Measurements from ENCODE around the gene VARS2. TPM values are rescaled to one million over a fixed set of nuclear protein-coding genes. Genes with fewer than 3 reads are reported as not detected.

The VARS2 gene
- total and polyA plus RNA-seq, 2 donors (not counting 1 experiment from before 2014, with no cell fraction given) = 27.1 to 41.6 TPM

GRCh38 chr6:30970946-30971345, 56.9 kb downstream of the VARS2 start:
- H3K4me2 ChIP-seq (replicated peaks; ENCODE audit: low read depth, low read length, poor library complexity, severe bottlenecking) = no peak overlapping the region
- H3K4me1 ChIP-seq (ENCODE audit: control insufficient read depth in 2 of 2, insufficient read depth in 2 of 2, low read length in 2 of 2) = no peaks in the 10 kb centered on the region
- no peak overlapping the region for H3K4me3 ChIP-seq (ENCODE audit: control extremely low read depth in 1 of 5, extremely low read depth in 1 of 5, insufficient read depth in 1 of 5, low read depth in 2 of 5, low read length in 4 of 5)
- peaks cover 0 to 10% (median 5%) of the 10 kb centered on the region in 4 experiments for H3K27me3 ChIP-seq (replicated peaks in 1 of 4; ENCODE audit: control extremely low read depth in 1 of 4, control insufficient read depth in 3 of 4, insufficient read depth in 4 of 4, low read length in 3 of 4)
- ChIA-PET POLR2A (no interaction called here), CTCF (no interaction called here)
- no peak overlapping the region for H3K9ac ChIP-seq (ENCODE audit: low read length)
- ATAC-seq (ENCODE audit: low read depth) (no peak), DNase-seq (no peak)
- H3K9me3 ChIP-seq (ENCODE audit: control extremely low read depth in 1 of 3, control insufficient read depth in 2 of 3, insufficient read depth in 1 of 3, low read length in 2 of 3) = peaks cover 0 to under 1% (median 0%) of the 10 kb centered on the region in 3 donors
- no peak overlapping the region for H2AFZ ChIP-seq (ENCODE audit: insufficient read depth, low read depth, low read length, poor library complexity, severe bottlenecking)
- Mint-ChIP-seq H3K4me1 (peaks cover 5% of the 10 kb centered on the region), H3K27me3 (peaks cover 32% of the 10 kb centered on the region), H3K27ac (no peak overlapping the region), H3K9me3 (ENCODE audit: insufficient read depth) (no peaks in the 10 kb centered on the region), H3K4me3 (no peak overlapping the region)
- no peaks in the 10 kb centered on the region for H4K20me1 ChIP-seq (ENCODE audit: control insufficient read depth, insufficient read depth, low read length, poor library complexity, severe bottlenecking)
- no peak for TF ChIP-seq EZH2 (IDR thresholded peaks at IDR 0.05; ENCODE audit: borderline replicate concordance, insufficient read depth, low read depth, low read length, poor library complexity, severe bottlenecking)
- TF ChIP-seq, protein P1, sequence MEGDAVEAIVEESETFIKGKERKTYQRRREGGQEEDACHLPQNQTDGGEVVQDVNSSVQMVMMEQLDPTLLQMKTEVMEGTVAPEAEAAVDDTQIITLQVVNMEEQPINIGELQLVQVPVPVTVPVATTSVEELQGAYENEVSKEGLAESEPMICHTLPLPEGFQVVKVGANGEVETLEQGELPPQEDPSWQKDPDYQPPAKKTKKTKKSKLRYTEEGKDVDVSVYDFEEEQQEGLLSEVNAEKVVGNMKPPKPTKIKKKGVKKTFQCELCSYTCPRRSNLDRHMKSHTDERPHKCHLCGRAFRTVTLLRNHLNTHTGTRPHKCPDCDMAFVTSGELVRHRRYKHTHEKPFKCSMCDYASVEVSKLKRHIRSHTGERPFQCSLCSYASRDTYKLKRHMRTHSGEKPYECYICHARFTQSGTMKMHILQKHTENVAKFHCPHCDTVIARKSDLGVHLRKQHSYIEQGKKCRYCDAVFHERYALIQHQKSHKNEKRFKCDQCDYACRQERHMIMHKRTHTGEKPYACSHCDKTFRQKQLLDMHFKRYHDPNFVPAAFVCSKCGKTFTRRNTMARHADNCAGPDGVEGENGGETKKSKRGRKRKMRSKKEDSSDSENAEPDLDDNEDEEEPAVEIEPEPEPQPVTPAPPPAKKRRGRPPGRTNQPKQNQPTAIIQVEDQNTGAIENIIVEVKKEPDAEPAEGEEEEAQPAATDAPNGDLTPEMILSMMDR (IDR thresholded peaks at IDR 0.05) = no peak
- H3K79me2 ChIP-seq (ENCODE audit: control insufficient read depth, insufficient read depth, low read length) = no peaks in the 10 kb centered on the region
- intact Hi-C loops (cut with micrococcal nuclease) = no loop called here
- 93% methylated on average over 3 of the region's 5 CpGs for WGBS (ENCODE audit: insufficient coverage)
- no peaks in the 10 kb centered on the region for H3K36me3 ChIP-seq (replicated peaks in 1 of 2; ENCODE audit: control extremely low read depth in 1 of 2, control insufficient read depth in 1 of 2, extremely low read depth in 1 of 2, insufficient read depth in 2 of 2, low read length in 1 of 2)
- no peak overlapping the region for H3K27ac ChIP-seq (ENCODE audit: low read length in 2 of 2)

DNA sequence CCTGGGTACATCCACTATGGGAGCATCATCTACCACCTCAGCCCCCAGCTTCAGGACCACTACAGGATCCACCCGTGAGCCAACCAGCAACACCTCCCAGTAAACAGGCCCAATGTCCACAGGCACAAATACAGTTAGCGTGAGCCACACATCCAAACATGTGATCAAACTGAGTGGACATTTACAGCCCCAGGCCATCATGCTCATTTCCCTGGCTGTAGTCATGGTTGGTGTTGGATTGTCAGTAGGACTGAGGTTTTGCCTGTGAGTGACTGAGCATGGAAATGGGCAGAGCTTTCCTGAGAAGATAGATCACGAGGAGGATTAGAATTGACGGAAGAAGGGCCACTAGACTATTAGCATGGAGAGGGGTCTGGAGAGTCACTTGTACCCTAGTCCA, 58.8 kb downstream of the VARS2 start:
- H3K4me1 ChIP-seq (ENCODE audit: control insufficient read depth in 2 of 2, insufficient read depth in 2 of 2, low read length in 2 of 2) = no peaks in the 10 kb centered on the region
- H3K4me2 ChIP-seq (replicated peaks; ENCODE audit: low read depth, low read length, poor library complexity, severe bottlenecking) = no peak overlapping the region
- no peak overlapping the region for H3K4me3 Mint-ChIP-seq
- no peaks in the 10 kb centered on the region for H3K79me2 ChIP-seq (ENCODE audit: control insufficient read depth, insufficient read depth, low read length)
- H3K27me3 Mint-ChIP-seq = peaks cover 25% of the 10 kb centered on the region
- H3K27ac ChIP-seq (ENCODE audit: low read length in 2 of 2) = no peak overlapping the region
- intact Hi-C loops (cut with micrococcal nuclease) = no loop called here
- no peak for DNase-seq
- no peak for TF ChIP-seq EZH2 (IDR thresholded peaks at IDR 0.05; ENCODE audit: borderline replicate concordance, insufficient read depth, low read depth, low read length, poor library complexity, severe bottlenecking)
- TF ChIP-seq, protein P1 (IDR thresholded peaks at IDR 0.05) = no peak
- H3K9me3 ChIP-seq (ENCODE audit: control extremely low read depth in 1 of 3, control insufficient read depth in 2 of 3, insufficient read depth in 1 of 3, low read length in 2 of 3) = no peaks in the 10 kb centered on the region
- peaks cover 0 to 9% (median 5%) of the 10 kb centered on the region in 4 experiments for H3K27me3 ChIP-seq (replicated peaks in 1 of 4; ENCODE audit: control extremely low read depth in 1 of 4, control insufficient read depth in 3 of 4, insufficient read depth in 4 of 4, low read length in 3 of 4)
- ChIA-PET POLR2A (interaction anchor here (0.6 kb wide), 1 partner anchor 140 kb away, joined by 3 read pairs; no protein-coding TSS in a partner anchor), CTCF (interaction anchor here (1.2 to 1.5 kb wide), 2 partner anchors 9 to 115 kb away, joined by 3 to 4 read pairs; no protein-coding TSS in a partner anchor)
- no peak for ATAC-seq (ENCODE audit: low read depth)
- H3K4me1 Mint-ChIP-seq = peaks cover 5% of the 10 kb centered on the region
- no peaks in the 10 kb centered on the region for H3K36me3 ChIP-seq (replicated peaks in 1 of 2; ENCODE audit: control extremely low read depth in 1 of 2, control insufficient read depth in 1 of 2, extremely low read depth in 1 of 2, insufficient read depth in 2 of 2, low read length in 1 of 2)
- H4K20me1 ChIP-seq (ENCODE audit: control insufficient read depth, insufficient read depth, low read length, poor library complexity, severe bottlenecking) = no peaks in the 10 kb centered on the region
- H3K27ac Mint-ChIP-seq = no peak overlapping the region
- no peak overlapping the region for H3K9ac ChIP-seq (ENCODE audit: low read length)
- H2AFZ ChIP-seq (ENCODE audit: insufficient read depth, low read depth, low read length, poor library complexity, severe bottlenecking) = no peak overlapping the region
- 100% methylated on average over 3 of the region's 4 CpGs for WGBS (ENCODE audit: insufficient coverage)
- no peak overlapping the region for H3K4me3 ChIP-seq (ENCODE audit: control extremely low read depth in 1 of 5, extremely low read depth in 1 of 5, insufficient read depth in 1 of 5, low read depth in 2 of 5, low read length in 4 of 5)
- no peaks in the 10 kb centered on the region for H3K9me3 Mint-ChIP-seq (ENCODE audit: insufficient read depth)

Measured in B cell (primary cell).